Measurements from ENCODE around the gene BCAS1.
"Not testable (repeated sequence)": the region's sequence is repeated elsewhere in the genome, so short reads cannot be mapped to it uniquely, and the experiment has no call there.

The BCAS1 gene

GRCh38 chr20:54006216-54006615, 64.2 kb downstream of the BCAS1 start:
- not testable (repeated sequence) for H3K36me3 Mint-ChIP-seq (ENCODE audit: insufficient read depth); ATAC-seq (replicated peaks); H3K27ac Mint-ChIP-seq; DNase-seq; H3K4me3 Mint-ChIP-seq; H3K9me3 Mint-ChIP-seq; H3K4me1 Mint-ChIP-seq (ENCODE audit: low read depth in 2 of 2)
- H3K27me3 Mint-ChIP-seq = peaks cover 46 to 48% of the 10 kb centered on the region in 2 donors

- H3K4me1 Mint-ChIP-seq (ENCODE audit: low read depth in 2 of 2) = no peaks in the 10 kb centered on the region
- DNase-seq (no peak), ATAC-seq (replicated peaks) (no peak)
- no peak overlapping the region for H3K27ac Mint-ChIP-seq
- no peak overlapping the region for H3K4me3 Mint-ChIP-seq
- H3K27me3 Mint-ChIP-seq = peaks cover 46 to 47% of the 10 kb centered on the region in 2 donors
- H3K9me3 Mint-ChIP-seq = peaks cover under 1 to 13% of the 10 kb centered on the region in 2 donors
- H3K36me3 Mint-ChIP-seq (ENCODE audit: insufficient read depth) = no peaks in the 10 kb centered on the region
Observed at GRCh38 chr20:54005524-54005923, 64.9 kb downstream of the BCAS1 start.

- H3K27ac Mint-ChIP-seq = no peak overlapping the region
- ATAC-seq (replicated peaks) (no peak), DNase-seq (no peak)
- H3K4me3 Mint-ChIP-seq = no peak overlapping the region
- peaks cover 4 to 19% of the 10 kb centered on the region in 2 donors for H3K9me3 Mint-ChIP-seq
- H3K36me3 Mint-ChIP-seq (ENCODE audit: insufficient read depth) = no peaks in the 10 kb centered on the region
- H3K27me3 Mint-ChIP-seq = peaks cover 39 to 46% of the 10 kb centered on the region in 2 donors
- H3K4me1 Mint-ChIP-seq (ENCODE audit: low read depth in 2 of 2) = no peaks in the 10 kb centered on the region
Observed at GRCh38 chr20:54004445-54004844, 65.9 kb downstream of the BCAS1 start.

- Mint-ChIP-seq H3K4me3 (no peak overlapping the region), H3K27me3 (peaks cover 38 to 39% of the 10 kb centered on the region in 2 donors), H3K36me3 (ENCODE audit: insufficient read depth) (no peaks in the 10 kb centered on the region), H3K4me1 (ENCODE audit: low read depth in 2 of 2) (no peaks in the 10 kb centered on the region), H3K9me3 (peaks cover 7 to 19% of the 10 kb centered on the region in 2 donors), H3K27ac (no peak overlapping the region)
- no peak for ATAC-seq (replicated peaks)
- no peak for DNase-seq
Observed at GRCh38 chr20:54002741-54003140, 67.7 kb downstream of the BCAS1 start.

GRCh38 chr20:54002056-54002575, 68.3 kb downstream of the BCAS1 start:
- no peak overlapping the region for H3K27ac Mint-ChIP-seq
- H3K9me3 Mint-ChIP-seq = peaks cover 7 to 19% of the 10 kb centered on the region in 2 donors
- H3K27me3 Mint-ChIP-seq = peaks cover 35 to 38% of the 10 kb centered on the region in 2 donors
- DNase-seq (no peak), ATAC-seq (replicated peaks) (no peak)
- H3K4me1 Mint-ChIP-seq (ENCODE audit: low read depth in 2 of 2) = no peaks in the 10 kb centered on the region
- no peak overlapping the region for H3K4me3 Mint-ChIP-seq
- no peaks in the 10 kb centered on the region for H3K36me3 Mint-ChIP-seq (ENCODE audit: insufficient read depth)

GRCh38 chr20:54000914-54001313, 69.5 kb downstream of the BCAS1 start:
- Mint-ChIP-seq H3K4me3 (no peak overlapping the region), H3K36me3 (ENCODE audit: insufficient read depth) (no peaks in the 10 kb centered on the region), H3K27me3 (peaks cover 32 to 35% of the 10 kb centered on the region in 2 donors), H3K9me3 (peaks cover 7 to 19% of the 10 kb centered on the region in 2 donors), H3K4me1 (ENCODE audit: low read depth in 2 of 2) (peaks cover 0 to 2% of the 10 kb centered on the region in 2 donors), H3K27ac (no peak overlapping the region)
- DNase-seq (no peak), ATAC-seq (replicated peaks) (no peak)

- Mint-ChIP-seq H3K27ac (no peak overlapping the region), H3K4me3 (no peak overlapping the region), H3K4me1 (ENCODE audit: low read depth in 2 of 2) (peaks cover 0 to 2% of the 10 kb centered on the region in 2 donors), H3K9me3 (peaks cover 7 to 19% of the 10 kb centered on the region in 2 donors), H3K36me3 (ENCODE audit: insufficient read depth) (no peaks in the 10 kb centered on the region), H3K27me3 (peaks cover 26 to 28% of the 10 kb centered on the region in 2 donors)
- DNase-seq (no peak), ATAC-seq (replicated peaks) (no peak)
Observed at GRCh38 chr20:54000262-54000661, 70.1 kb downstream of the BCAS1 start.

- Mint-ChIP-seq H3K27ac (no peak overlapping the region), H3K4me3 (no peak overlapping the region), H3K4me1 (ENCODE audit: low read depth in 2 of 2) (peaks cover 0 to 2% of the 10 kb centered on the region in 2 donors), H3K27me3 (peaks cover 17 to 25% of the 10 kb centered on the region in 2 donors), H3K9me3 (peaks cover 7 to 19% of the 10 kb centered on the region in 2 donors), H3K36me3 (ENCODE audit: insufficient read depth) (no peaks in the 10 kb centered on the region)
- no peak for DNase-seq
- ATAC-seq (replicated peaks) = no peak
Observed at GRCh38 chr20:53999077-53999476, 71.3 kb downstream of the BCAS1 start.

GRCh38 chr20:53996584-53997486, 73.6 kb downstream of the BCAS1 start:
- no peaks in the 10 kb centered on the region for H3K36me3 Mint-ChIP-seq (ENCODE audit: insufficient read depth)
- H3K4me1 Mint-ChIP-seq (ENCODE audit: low read depth in 2 of 2) = peaks cover 0 to 14% of the 10 kb centered on the region in 2 donors
- H3K27ac Mint-ChIP-seq = no peak overlapping the region
- H3K9me3 Mint-ChIP-seq = peaks cover 7 to 13% of the 10 kb centered on the region in 2 donors
- no peak overlapping the region for H3K4me3 Mint-ChIP-seq
- ATAC-seq (replicated peaks) (no peak), DNase-seq (no peak)
- peaks cover 20 to 26% of the 10 kb centered on the region in 2 donors for H3K27me3 Mint-ChIP-seq

- DNase-seq (no peak), ATAC-seq (replicated peaks) (no peak)
- Mint-ChIP-seq H3K36me3 (ENCODE audit: insufficient read depth) (peaks cover under 1% of the 10 kb centered on the region), H3K27ac (no peak overlapping the region), H3K27me3 (peaks cover 26 to 29% of the 10 kb centered on the region in 2 donors), H3K4me3 (no peak overlapping the region), H3K4me1 (ENCODE audit: low read depth in 2 of 2) (peaks cover 0 to 14% of the 10 kb centered on the region in 2 donors), H3K9me3 (peaks cover 7 to 9% of the 10 kb centered on the region in 2 donors)
Observed at GRCh38 chr20:53995949-53996348, 74.4 kb downstream of the BCAS1 start.

GRCh38 chr20:53994088-53994487, 76.3 kb downstream of the BCAS1 start:
- Mint-ChIP-seq H3K9me3 (peaks cover 0 to 2% of the 10 kb centered on the region in 2 donors), H3K36me3 (ENCODE audit: insufficient read depth) (peaks cover 3% of the 10 kb centered on the region), H3K4me3 (no peak overlapping the region), H3K4me1 (ENCODE audit: low read depth in 2 of 2) (peaks cover 0 to 14% of the 10 kb centered on the region in 2 donors), H3K27ac (no peak overlapping the region), H3K27me3 (peaks cover 26 to 33% of the 10 kb centered on the region in 2 donors)
- no peak for ATAC-seq (replicated peaks)
- no peak for DNase-seq

GRCh38 chr20:53993310-53993709, 77.1 kb downstream of the BCAS1 start:
- Mint-ChIP-seq H3K27ac (peak overlapping the region in 1 of 2 donors; percentile 84), H3K9me3 (peaks cover 0 to 2% of the 10 kb centered on the region in 2 donors), H3K36me3 (ENCODE audit: insufficient read depth) (peaks cover 3% of the 10 kb centered on the region), H3K4me1 (ENCODE audit: low read depth in 2 of 2) (peaks cover 0 to 14% of the 10 kb centered on the region in 2 donors), H3K27me3 (peaks cover 30 to 39% of the 10 kb centered on the region in 2 donors), H3K4me3 (peak overlapping the region in 1 of 2 donors; percentile 58)
- DNase-seq (no peak), ATAC-seq (replicated peaks) (peak; percentile 79)

GRCh38 chr20:53990768-53991450, 79.5 kb downstream of the BCAS1 start:
- DNase-seq (no peak), ATAC-seq (replicated peaks) (no peak)
- H3K4me3 Mint-ChIP-seq = no peak overlapping the region
- H3K36me3 Mint-ChIP-seq (ENCODE audit: insufficient read depth) = peaks cover 3% of the 10 kb centered on the region
- H3K9me3 Mint-ChIP-seq = no peaks in the 10 kb centered on the region
- H3K4me1 Mint-ChIP-seq (ENCODE audit: low read depth in 2 of 2) = peaks cover 0 to 11% of the 10 kb centered on the region in 2 donors
- H3K27ac Mint-ChIP-seq = no peak overlapping the region
- peaks cover 25 to 49% of the 10 kb centered on the region in 2 donors for H3K27me3 Mint-ChIP-seq
